ENCODE results near the gene CNOT6L. TPM values are rescaled to one million over a fixed set of nuclear protein-coding genes. Genes with fewer than 3 reads are reported as not detected.

Gene CNOT6L
- total RNA-seq, 1 donor from 2014 or later, result 54.1 TPM

GRCh38 chr4:77711469-77711868, 107.7 kb downstream of the CNOT6L start:
- Histone ChIP-seq H3K4me1 (no peaks in the 10 kb centered on the region), H3K9me3 (no peaks in the 10 kb centered on the region), H3K27me3 (ENCODE audit: low read depth) (no peaks in the 10 kb centered on the region), H3K36me3 (no peaks in the 10 kb centered on the region), H3K4me3 (no peak overlapping the region), H3K27ac (no peak overlapping the region)
- no peak for DNase-seq
- intact Hi-C loops (cut with DNase I), result no loop called here
- ATAC-seq, result no peak
- no peak for TF ChIP-seq CTCF (IDR thresholded peaks at IDR 0.05)

- ATAC-seq (no peak), DNase-seq (no peak)
- Histone ChIP-seq H3K27ac (no peak overlapping the region), H3K4me1 (no peaks in the 10 kb centered on the region), H3K4me3 (no peak overlapping the region), H3K9me3 (no peaks in the 10 kb centered on the region), H3K27me3 (ENCODE audit: low read depth) (no peaks in the 10 kb centered on the region), H3K36me3 (no peaks in the 10 kb centered on the region)
- intact Hi-C loops (cut with DNase I), result no loop called here
- no peak for TF ChIP-seq CTCF (IDR thresholded peaks at IDR 0.05)
Observed at GRCh38 chr4:77710684-77711083, 108.5 kb downstream of the CNOT6L start.

- intact Hi-C loops (cut with DNase I), result no loop called here
- H3K27me3 ChIP-seq (ENCODE audit: low read depth), result no peaks in the 10 kb centered on the region
- H3K4me3 ChIP-seq, result no peak overlapping the region
- no peaks in the 10 kb centered on the region for H3K36me3 ChIP-seq
- H3K9me3 ChIP-seq, result no peaks in the 10 kb centered on the region
- DNase-seq (no peak), ATAC-seq (no peak)
- H3K27ac ChIP-seq, result no peak overlapping the region
- no peak for TF ChIP-seq CTCF (IDR thresholded peaks at IDR 0.05)
- no peaks in the 10 kb centered on the region for H3K4me1 ChIP-seq
Observed at GRCh38 chr4:77710059-77710458, 109.1 kb downstream of the CNOT6L start.

GRCh38 chr4:77706717-77707116, 112.5 kb downstream of the CNOT6L start:
- TF ChIP-seq CTCF (IDR thresholded peaks at IDR 0.05), result no peak
- intact Hi-C loops (cut with DNase I), result no loop called here
- Histone ChIP-seq H3K36me3 (no peaks in the 10 kb centered on the region), H3K9me3 (no peaks in the 10 kb centered on the region), H3K4me3 (no peak overlapping the region), H3K27ac (no peak overlapping the region), H3K4me1 (no peaks in the 10 kb centered on the region), H3K27me3 (ENCODE audit: low read depth) (no peaks in the 10 kb centered on the region)
- DNase-seq (no peak), ATAC-seq (no peak)

GRCh38 chr4:77703666-77704065, 115.5 kb downstream of the CNOT6L start:
- no peaks in the 10 kb centered on the region for H3K36me3 ChIP-seq
- no peak overlapping the region for H3K4me3 ChIP-seq
- H3K4me1 ChIP-seq, result no peaks in the 10 kb centered on the region
- intact Hi-C loops (cut with DNase I), result no loop called here
- ATAC-seq (no peak), DNase-seq (no peak)
- no peak overlapping the region for H3K27ac ChIP-seq
- no peaks in the 10 kb centered on the region for H3K9me3 ChIP-seq
- no peaks in the 10 kb centered on the region for H3K27me3 ChIP-seq (ENCODE audit: low read depth)
- no peak for TF ChIP-seq CTCF (IDR thresholded peaks at IDR 0.05)

- DNase-seq (no peak), ATAC-seq (no peak)
- Histone ChIP-seq H3K27ac (no peak overlapping the region), H3K4me3 (no peak overlapping the region), H3K27me3 (ENCODE audit: low read depth) (no peaks in the 10 kb centered on the region), H3K36me3 (no peaks in the 10 kb centered on the region), H3K4me1 (no peaks in the 10 kb centered on the region), H3K9me3 (no peaks in the 10 kb centered on the region)
- no peak for TF ChIP-seq CTCF (IDR thresholded peaks at IDR 0.05)
- intact Hi-C loops (cut with DNase I), result no loop called here
Observed at GRCh38 chr4:77701121-77701520, 118.0 kb downstream of the CNOT6L start.

Data from lower lobe of right lung (tissue), 2 donors.